GM11168 (cell line): Measurements from ENCODE around the gene MLN.

ENCODE experiments used
- in situ Hi-C: fragments of 300-500 bp; cut with MboI; formaldehyde crosslinking; loops from one replicate; pipeline ENCODE4 v1.12.0; 2022; ENCODE audit warnings: low sequenced_read_pairs; ENCODE audit not compliant: unreplicated experiment

Gene MLN

DNA sequence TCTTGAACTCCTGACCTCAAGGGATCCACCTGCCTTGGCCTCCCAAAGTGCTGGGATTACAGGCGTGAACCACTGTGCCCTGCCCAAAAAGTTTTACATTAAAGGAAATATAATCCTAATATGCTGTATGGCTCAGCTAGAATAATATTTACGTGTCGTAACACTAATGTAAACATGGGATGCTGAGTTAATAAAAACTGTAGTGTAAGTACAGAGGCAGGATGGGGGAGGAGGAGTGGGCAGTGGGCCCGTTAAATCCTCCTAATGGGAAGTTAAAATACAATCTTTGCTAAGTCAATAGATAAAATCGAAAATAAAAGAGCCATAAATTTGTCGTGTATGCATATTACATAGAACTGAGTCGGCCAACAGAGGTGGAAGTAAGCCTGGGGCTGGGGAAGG, 45.0 kb downstream of the MLN start:
- in situ Hi-C loops: no loop called here

DNA sequence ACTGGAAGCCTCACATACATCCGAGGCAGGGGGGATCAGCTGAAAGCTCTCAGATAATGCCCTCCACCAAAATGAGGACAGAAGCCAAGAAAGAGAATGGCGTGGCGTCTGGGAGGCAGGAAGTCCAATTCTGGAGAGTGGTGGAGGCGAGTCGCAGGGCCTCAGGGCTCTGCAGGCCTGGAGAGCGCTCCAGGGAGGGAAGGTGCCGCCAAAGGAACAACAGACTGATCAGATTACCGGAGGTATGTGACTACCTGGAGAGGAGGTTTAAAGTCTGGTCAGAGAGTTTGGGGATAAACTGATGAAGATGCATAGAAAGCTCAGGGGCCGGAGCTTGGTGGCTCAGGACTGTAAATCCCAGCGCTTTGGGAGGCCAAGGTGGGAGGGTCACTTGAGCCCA, 45.9 kb downstream of the MLN start:
- in situ Hi-C loops: no loop called here

DNA sequence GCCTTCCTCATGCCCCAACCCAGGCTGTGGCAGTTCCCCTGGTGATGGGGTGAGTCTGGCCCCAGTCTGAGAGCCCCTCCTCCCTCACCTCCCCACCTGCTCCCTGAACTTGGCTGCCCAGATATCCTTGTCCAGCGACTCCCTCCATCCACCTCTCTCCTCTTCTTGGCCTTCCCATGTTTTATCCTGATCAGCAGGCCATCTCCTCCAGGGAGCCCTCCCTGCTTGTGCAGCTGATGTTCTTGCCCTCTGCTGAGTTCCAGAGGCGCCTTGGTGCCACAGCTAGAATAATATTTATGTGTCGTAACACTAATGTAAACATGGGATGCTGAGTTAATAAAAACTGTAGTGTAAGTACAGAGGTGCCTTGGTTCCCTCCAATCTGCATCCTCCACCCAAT, 46.7 kb downstream of the MLN start:
- in situ Hi-C loops: no loop called here

DNA sequence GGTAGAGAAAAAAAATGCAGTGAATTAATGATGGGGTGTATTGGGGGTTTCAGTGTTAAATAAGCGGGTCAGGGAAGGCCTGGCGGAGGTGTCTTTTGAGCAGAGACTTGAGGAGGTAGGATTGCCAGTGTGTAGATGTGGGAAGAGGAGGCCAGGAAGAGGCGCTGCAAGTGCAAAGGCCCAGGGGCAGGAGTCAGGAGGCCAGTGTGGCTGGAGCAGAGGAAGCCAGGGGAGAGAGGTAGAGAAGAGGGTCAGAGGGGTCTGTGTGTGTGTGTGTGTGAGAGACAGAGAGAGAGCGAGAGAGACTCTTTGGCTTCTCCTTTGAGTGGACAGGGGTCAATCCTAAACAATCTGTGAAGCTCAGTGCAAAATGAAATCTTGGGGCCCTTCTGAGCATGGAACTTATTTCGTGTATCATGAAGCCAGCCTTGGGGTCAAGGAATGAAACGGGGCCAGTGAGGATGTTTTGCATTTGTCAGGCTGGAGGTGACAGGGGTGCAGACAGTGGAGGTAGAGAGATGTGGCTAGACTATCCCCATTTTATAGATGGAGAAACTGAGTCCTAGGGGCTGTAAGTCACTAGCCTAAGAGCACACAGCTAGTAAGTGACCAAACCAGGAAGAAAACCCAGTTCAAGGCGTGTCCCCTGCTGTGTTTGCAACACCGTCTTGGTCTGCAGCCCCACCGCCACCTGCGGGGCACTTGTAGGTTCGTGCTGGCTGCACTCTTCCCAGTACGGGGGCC, 47.4 kb downstream of the MLN start:
- in situ Hi-C loops: no loop called here

GRCh38 chr6:33755070-33755869, 48.5 kb downstream of the MLN start:
- in situ Hi-C loops: no loop called here

DNA sequence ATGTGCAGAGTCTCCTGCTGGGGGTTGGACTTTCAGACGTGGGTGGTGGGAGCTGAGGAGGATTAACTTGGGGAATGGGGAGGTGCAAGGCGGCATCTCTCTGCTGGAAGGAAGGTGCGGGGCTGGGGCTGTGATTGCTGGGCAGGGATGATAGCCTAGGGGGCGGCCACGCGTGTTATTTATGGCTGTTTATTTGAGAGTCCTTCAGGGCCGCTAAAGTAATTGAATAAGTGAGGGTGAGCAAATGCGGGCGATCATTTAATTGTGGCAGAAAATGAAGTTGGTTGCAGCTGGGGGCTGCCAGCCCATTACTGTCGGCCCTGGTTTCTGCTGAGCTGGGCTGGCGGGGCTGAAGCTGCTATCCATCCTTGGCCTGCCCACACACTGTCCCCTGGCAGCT, 49.6 kb downstream of the MLN start:
- in situ Hi-C loops: no loop called here

- in situ Hi-C loops: no loop called here
Observed at GRCh38 chr6:33752646-33753015, 51.2 kb downstream of the MLN start.

GRCh38 chr6:33751771-33752645, 51.8 kb downstream of the MLN start:
- in situ Hi-C loops: no loop called here

DNA sequence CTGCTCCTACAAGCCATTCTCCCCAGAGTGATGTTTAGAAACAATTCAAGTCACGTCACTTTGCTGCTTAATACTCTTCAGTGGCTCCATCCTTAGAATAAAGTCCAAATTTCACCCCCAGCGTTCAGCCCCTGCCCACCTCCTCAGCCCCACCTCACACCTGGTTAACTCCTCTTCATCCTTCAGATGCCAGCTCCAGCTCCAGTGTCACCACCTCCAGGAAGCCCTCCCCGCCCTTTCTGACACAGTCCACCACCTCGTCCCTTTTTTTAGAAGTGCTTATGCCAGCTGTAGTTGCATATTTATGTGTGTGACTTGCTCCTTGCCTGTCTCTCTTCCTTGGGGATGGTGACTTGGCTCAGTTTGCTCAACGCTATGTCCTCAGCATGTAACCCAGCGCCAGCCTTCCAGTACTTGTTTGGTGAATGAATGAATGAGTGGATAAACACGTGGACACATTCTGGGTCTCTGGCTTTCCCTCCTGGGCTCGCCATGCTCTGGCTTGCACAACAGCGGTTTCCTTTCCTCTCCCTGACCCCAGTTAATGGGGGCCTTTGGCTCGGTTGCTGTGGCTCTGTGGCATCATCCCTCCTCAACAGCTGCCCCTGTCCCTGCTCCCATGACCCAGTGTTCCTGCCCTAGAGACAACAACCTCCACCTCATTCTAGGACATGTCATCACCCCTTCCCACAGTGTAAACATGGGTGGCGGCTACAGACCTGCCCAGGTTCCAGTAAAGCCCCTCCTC, 53.4 kb downstream of the MLN start:
- in situ Hi-C loops: no loop called here

DNA sequence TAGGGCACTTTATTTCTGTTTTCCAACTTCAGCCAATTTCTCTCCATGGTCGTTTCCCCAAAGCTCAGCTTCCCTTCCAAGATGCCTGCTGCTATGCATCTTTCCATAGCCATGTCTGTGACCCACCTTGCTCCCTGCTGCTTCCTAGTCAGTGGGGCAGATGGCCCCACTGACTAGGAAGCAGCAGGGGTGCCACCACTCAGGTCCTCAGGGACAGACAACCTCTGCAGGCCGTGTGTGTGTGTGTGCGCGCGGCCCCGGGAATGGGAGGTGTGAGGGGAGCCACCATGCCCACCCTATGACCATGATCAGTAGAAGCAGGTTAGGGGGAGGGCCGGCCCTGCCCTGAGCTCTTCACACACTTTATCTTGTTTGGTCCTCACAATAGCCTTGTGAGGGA, 54.4 kb downstream of the MLN start:
- in situ Hi-C loops: no loop called here

- in situ Hi-C loops: no loop called here
Observed at GRCh38 chr6:33748841-33749240, 55.0 kb downstream of the MLN start.

GRCh38 chr6:33747823-33748222, 56.0 kb downstream of the MLN start:
- in situ Hi-C loops: no loop called here

DNA sequence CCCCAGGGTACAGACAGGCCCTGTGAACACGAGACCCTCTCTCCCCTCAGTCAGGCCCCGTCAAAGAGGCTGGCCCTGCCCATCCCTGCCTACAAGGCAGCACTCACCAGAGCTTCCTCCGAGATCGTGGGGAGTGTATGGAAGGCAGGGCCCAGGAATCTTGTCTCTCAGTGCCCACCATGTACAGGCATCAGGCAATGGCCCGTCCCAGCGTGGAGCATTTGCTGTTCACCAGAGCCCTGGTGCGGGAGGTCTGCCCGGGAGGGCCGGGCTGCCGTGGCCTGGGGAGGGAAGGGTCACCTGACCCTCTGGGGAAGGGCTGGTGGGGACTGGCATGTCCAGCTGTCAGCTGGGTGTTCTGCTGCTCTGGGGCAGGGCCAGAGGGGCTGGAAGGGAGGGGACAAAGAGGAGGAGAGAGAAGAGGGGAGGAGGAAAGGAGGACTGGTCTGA, 57.1 kb downstream of the MLN start, which contains the start of gene IP6K3:
Gene IP6K3, minus strand, starts transcription at position 255 of the 450 bp plus-strand sequence. CDS start 11,429 bp downstream, outside the sequence.
- in situ Hi-C loops: no loop called here

DNA sequence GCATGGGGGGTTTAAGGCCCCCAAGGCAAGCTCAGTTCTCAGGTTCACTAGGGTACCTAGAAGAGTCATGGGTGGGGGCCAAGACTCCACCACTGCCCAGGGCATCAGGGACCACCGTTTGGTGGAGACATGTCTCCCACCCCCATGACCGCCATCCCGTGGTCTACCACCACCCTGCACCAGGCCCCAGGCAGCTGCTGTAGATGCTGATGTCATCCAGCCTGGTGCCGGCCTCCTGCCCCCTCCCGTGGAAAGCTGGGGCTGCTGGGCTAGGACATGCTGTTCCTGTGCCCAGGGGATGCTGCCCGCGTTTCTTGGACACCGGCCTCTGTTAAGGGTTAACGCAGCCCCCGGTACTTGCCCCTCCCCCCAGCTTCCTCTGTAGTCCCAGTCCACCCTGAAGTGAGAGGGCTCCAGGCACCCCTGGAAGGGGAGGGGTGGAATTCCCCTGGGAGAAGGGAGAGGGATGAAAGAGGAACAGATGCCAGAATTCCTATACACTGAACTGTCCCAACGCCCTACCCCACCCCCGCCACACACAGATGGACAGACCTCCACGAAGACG, 57.7 kb downstream of the MLN start:
- in situ Hi-C loops: no loop called here

GRCh38 chr6:33745548-33745947, 58.3 kb downstream of the MLN start:
- in situ Hi-C loops: no loop called here

- in situ Hi-C loops: no loop called here
Observed at GRCh38 chr6:33744895-33745546, 58.8 kb downstream of the MLN start.
